DMS53 treated with DMSO at 0.1 percent for 48 hours (cell line): ENCODE results near the gene USP48.
"Not testable (repeated sequence)": the region's sequence is repeated elsewhere in the genome, so short reads cannot be mapped to it uniquely, and the experiment has no call there.

ENCODE experiments used
- DNase-seq: peaks from one replicate; lab custom pipeline; 2025; ENCODE audit not compliant: unreplicated experiment; lab: John Stamatoyannopoulos, UW

USP48 gene

GRCh38 chr1:21814981-21815582 lies 32.1 kb upstream of the USP48 start:
- DNase-seq = no peak

- DNase-seq = no peak
Measured at GRCh38 chr1:21814241-21814918, 31.4 kb upstream of the USP48 start.

DNA sequence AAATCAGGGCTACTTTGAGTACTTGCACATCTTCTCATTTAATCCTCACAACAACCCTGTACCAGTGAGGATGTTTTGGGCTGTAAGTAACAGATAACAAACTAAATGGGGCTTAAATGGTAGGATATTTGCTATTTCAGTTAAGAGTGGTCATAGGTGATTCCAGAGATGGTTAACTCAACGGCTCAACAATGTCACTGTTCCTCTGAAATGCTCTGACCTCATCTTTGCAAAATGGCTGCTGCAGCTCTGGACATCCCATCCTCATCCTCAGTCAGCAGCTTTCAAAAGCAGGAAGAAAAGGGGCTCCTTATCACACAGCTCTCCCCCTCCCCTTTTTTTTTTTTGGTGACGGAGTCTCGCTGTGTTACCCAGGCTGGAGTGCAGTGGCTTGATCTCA lies 30.6 kb upstream of the USP48 start:
- no peak for DNase-seq

GRCh38 chr1:21811875-21812305 lies 28.9 kb upstream of the USP48 start, which contains the start of gene LDLRAD2:
LDLRAD2 (plus strand) TSS chr1:21812265; CDS start chr1:21812452, 187 bp downstream.
- no peak for DNase-seq

- no peak for DNase-seq
Measured at GRCh38 chr1:21804536-21804935, 21.6 kb upstream of the USP48 start.

DNA sequence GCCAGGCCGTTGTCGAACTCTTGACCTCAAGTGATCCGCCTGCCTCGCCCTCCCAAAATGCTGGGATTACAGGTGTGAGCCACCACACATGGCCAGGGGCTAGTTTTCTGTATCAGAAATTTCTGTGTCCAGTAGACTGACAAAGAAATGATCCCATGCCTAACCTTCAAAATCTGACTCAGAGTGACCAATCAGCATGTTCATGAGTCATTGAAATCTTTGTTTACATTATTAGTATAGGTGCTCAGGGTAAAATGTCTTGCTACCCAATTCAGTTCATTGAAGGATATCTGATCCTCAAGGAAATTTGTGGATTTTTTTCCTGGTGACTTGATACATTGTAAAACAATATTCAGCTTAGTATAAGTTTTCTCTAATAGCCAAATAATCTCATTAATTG lies 18.2 kb upstream of the USP48 start:
- DNase-seq = no peak

DNA sequence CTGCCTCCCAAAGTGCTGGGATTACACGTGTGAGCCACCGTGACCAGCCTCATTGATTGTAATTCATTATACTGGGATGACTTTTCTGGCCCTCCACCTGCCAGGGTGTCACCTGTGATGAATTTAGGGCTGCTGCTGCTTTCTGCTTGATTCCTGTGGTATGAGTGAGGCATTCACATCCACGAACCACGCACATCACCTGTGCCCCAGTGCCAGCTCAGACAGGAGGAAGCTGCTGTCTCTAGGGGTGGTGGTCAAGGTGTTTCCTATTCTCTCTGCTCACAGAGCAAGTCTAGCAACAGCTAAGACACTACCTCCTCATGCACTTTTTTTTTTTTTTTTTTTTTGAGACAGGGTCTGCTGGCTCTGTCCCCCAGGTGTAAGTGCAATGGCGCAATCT lies 16.8 kb upstream of the USP48 start:
- no peak for DNase-seq

- no peak for DNase-seq
Measured at GRCh38 chr1:21795075-21795474, 12.1 kb upstream of the USP48 start.

DNA sequence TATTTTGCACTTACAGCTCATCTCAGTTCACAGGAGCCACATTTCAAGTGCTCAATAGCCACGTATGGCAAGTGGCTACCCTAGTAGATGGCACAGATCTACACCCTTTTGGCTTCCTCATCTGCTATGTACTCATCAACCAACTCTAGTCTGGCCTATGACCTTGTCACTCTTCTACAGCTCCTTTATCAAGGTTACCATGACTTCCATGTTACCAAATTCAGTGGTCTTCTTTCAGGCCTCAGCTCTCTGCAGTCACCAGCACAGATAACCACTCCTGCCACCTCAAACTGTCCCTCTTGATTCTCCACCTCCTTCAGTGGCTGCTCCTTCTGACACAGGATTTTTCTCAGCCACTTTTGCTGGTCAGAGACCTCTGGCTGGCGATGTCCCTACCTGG lies 11.7 kb upstream of the USP48 start:
- DNase-seq = no peak

GRCh38 chr1:21793104-21793503 lies 10.2 kb upstream of the USP48 start:
- no peak for DNase-seq

DNA sequence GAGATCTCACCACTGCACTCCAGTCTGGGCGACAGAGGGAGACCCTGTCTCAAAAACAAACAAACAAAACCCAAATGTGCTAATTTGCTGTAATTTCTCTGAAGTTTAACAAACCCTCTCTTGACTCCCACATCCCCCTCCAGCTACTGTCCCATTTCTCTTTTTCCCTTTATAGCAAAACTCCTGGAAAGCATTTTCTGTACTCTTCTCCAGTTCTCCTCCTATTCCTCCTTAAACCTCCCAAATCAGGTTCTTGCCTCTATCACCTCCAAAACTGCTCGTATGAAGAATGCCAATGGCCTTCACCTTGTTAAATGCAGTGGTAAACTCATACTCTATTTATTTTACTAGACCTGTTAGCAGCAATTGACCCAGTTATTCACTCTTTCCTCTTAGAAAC lies 3.7 kb upstream of the USP48 start:
- DNase-seq = no peak

GRCh38 chr1:21785764-21786163 lies 2.8 kb upstream of the USP48 start:
- not testable (repeated sequence) for DNase-seq

DNA sequence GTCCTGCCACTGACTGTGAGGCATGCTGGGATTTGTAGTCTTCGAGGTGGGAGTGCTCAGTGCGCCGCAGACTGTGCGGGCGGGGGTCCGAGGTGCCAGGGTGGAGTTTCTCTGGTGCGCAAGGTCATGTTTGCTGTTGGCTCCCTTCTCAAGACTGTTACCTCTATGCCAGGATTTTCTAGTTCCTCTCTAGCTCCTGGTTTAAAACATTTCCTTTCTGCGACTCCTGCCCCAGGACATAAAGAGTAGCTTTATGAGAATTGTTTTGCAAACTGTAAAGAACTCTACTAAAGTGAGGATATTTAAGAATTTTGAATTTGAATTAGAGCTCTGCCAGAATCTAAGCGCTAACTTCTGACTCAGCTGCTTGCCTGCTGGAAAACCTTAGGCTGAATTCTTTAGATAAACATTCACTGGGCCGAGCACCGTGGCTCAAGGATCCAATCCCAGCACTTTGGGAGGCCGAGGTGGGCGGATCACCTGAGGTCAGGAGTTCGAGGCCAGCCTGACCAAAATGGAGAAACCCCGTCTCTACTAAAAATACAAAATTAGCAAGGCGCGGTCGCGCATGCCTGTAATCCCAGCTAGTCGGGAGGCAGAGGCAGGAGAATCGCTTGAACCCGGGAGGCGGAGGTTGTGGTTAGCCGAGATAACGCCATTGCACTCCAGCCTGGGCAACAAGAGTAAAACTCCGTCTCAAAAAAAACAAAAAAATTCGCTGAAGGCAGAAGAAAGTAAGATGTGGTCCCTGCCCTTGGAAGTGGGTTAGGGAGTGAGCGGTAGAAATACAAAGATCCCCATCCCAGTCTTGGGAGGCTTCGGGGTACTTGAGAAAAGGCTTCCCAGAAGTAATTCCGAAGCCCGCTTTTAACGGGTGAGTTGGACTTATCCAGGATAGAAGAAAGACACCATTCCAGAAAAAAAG lies 992 bp upstream of the USP48 start:
- DNase-seq = no peak

- DNase-seq = peak; percentile 54
Measured at GRCh38 chr1:21782349-21782867, 541 bp downstream of the USP48 start.

DNA sequence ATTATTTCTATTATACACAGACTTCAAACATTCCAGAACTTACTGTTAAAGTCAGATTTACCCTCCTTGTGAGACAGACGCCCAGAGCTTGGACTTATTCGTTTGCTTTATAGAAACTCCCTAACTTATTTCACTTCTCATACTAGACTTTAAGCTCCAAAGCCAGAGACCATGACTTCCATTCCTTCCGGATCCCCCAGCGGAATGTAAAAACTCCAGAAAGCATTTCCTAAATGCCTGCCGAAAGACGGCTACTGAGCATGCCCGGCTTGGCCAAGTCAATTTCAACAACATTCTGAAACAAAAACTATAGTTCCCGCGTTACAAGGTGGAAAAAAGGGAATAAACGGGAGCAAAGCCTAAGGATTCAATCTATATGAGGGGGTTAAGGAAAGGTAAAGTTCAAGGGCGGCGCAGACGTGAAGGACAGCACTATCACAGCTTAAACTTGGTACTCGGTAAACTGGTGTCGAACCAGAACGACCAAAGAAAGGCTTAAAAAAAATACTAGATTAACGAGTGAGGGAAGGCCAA lies 1.1 kb downstream of the USP48 start:
- no peak for DNase-seq

DNA sequence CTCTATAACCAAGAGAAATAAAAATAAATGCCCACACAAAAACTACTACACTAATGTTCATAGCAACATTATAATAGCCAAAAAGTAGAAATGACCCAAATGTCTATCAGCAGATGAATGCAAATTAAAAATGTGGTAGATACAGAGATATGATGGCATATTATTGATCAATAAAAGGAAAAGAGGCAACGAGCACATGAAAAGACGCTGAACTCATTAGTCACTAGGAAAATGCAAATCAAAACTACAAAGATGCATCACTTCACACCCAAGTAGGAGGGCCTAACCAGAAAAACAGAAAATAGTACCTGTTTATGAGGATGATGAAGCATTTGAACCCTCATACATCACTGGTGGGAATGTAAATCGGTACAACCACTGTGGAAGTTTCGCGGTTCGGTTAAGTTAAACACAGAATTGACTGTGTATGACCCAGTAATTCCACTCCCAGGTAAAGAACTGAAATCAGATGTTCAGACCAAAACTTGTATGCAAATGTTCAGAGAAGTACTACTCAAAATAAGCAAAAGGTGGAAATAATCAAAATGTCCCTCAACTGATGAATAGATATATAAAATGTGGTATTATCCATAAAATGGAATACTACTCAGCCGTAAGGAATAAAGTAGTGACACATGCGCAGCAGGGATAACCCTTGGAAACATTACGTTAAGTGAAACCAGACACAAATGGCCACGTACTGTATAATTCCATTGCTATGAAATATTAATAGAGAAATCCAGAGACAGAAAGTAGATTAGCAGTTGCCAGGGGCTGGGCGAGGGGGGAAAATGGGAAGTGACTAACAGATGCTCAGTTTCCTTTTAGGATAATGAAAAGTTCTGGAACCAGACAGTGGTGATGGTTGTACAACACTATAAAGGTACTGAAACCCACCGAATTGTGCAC lies 3.1 kb downstream of the USP48 start:
- DNase-seq = no peak

- no peak for DNase-seq
Measured at GRCh38 chr1:21778405-21778727, 4.6 kb downstream of the USP48 start.

GRCh38 chr1:21776925-21777324 lies 6.0 kb downstream of the USP48 start:
- not testable (repeated sequence) for DNase-seq

DNA sequence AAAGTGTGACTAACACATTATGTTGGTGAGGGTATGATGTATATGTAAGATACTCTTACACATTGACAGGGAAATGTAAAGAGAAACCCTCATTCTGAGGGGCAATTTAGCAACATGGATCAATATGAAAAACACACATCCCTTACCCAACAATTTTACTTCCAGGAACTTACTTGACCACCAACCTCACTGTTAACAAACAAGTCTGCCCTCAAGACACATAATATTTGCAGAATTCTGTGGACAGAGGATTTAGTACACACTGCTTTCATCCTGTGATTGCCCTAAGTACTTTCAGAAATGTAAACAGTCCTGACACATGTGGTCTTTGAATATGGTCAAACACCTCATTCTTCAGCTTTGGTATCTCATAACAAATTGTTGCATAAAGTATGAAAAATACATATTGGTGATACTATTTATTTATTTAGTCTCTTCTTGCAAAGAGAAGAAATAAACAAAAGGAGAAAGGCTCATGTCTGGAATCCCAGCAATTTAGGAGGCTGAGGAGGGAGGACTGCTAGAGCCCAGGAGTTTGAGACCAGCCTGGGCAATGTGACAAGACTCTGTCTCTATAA lies 6.9 kb downstream of the USP48 start:
- DNase-seq = peak; percentile 41

- no peak for DNase-seq
Measured at GRCh38 chr1:21775550-21775914, 7.4 kb downstream of the USP48 start.
